Measurements from ENCODE around the gene FHOD3.

FHOD3 gene

DNA sequence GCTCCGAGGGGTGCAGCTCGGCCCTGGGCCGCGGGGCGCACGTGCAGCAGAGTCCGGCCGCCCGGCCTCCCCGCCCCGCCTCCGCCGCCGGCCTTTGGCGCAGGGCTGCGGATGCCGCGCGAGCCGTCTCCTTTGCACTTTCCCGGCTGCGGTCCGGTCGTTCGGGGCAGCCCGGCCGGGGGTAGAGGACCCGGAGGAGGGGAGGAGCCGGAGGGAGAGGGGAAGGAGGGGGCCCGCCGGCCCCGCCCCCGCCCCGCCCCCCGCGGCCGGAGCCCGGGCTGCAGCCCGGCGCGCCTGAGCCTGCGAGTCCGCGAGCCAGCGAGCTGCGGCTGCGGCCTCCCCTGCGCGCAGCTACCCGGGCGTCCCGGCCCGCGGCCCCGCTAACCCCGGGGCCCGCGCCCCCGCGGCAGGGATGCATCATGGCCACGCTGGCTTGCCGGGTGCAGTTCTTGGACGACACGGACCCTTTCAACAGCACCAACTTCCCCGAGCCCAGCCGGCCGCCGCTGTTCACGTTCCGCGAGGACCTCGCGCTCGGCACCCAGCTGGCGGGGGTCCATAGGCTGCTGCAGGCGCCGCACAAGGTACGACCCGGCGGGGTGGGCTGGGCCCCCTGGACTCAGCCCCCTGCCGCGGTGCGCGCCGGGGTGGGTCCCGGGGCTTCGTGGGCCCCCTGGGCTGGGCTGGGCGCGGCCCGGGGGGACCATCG is at the start of gene FHOD3:
TSS of gene FHOD3 (plus strand) at position 297 of the 709 bp plus-strand sequence. CDS start at position 420, 123 bp downstream.
- no peak for DNase-seq

DNA sequence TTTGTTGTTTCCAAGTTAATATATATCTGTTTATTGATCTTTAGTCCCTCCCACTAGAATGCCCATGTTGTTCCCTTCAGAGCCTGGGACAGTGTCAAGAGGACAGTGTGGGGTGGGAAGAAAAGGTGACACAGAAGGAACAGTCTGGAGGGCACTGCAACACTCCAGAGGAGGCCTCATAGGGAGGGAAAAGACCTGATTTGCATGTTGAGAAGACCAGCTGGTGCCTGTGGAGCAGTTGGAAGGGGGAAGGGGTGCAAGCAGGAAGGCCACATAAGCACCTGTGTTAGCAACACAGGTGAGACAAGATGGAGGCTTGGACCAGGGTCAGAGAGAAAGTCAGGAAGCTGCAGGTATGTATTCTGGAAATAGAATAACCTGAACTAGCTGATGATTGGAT is 48.1 kb upstream of the FHOD3 start:
- no peak for DNase-seq

GRCh38 chr18:36250827-36251226 is 46.7 kb upstream of the FHOD3 start:
- no peak for DNase-seq

DNA sequence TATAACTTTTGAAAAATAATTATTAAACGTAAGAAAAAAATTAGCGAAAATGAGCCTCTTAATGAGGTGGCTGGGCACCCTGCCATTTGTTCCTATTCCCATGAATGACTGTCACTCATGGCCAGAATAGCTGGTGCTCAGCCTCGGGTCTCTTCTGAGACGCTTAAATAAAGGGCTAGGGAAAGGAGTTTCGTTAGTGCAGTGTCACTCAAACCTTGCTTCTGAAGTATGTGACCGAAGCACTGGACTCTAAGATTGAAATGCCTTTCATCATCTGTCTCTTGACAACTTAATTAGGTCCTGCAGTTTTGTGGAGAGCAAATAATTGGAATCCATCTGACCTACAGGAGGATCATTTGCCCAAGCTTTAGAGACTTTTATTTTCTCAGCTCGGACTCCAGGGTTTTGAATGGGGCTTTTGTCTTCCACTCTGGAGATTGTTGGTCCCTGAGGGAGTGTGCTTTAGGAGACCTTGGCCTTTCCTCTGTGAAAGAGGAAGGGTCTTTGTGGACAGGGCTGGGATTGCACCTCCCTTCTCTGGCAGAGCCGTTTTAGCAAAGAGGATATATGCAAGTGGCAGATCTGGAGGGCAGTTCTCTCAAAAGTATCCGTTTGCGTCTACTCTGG is 42.3 kb upstream of the FHOD3 start:
- DNase-seq: no peak

DNA sequence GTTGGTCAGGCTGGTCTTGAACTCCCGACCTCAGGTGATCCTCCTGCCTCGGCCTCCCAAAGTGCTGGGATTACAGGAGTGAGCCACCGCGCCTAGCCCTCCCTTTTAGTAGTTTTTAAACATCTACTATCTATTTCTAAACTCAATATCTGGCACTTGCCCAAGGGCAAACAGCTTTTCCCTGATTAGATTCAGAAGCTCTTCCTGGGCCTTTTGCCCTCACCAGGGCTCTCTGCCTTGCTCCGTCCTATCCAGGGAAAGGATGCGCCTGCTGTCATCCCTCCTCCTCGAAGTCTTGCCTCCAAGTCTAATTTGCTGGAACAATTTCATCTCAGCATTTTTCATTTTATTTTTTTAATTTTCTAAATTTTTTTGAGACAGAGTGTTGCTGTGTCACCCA is 41.4 kb upstream of the FHOD3 start:
- no peak for DNase-seq

DNA sequence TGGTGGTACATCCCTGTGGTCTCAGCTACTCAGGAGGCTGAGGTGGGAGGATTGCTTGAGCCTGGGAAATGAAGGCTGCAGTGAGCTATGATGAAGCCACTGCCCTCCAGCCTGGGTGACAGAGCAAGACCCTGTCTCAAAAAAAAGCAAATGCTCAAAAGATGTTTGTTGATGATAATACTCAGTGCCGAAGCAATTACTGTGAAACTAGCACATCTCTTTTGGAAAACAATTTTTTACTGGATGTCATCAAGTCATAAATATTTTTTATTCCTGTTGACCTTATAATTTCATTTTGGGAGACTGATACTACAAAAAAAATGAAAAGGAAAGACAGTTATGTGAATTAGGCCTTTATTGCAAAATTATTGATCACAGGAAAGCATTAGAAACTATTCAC is 34.5 kb upstream of the FHOD3 start:
- no peak for DNase-seq

- DNase-seq: no peak
These were observed 33.2 kb upstream of the FHOD3 start for GRCh38 chr18:36264283-36264682.

- no peak for DNase-seq
These were observed 32.5 kb upstream of the FHOD3 start for GRCh38 chr18:36265015-36265414.

- no peak for DNase-seq
These were observed 28.4 kb upstream of the FHOD3 start for GRCh38 chr18:36269157-36269556.

GRCh38 chr18:36271153-36271552 is 26.4 kb upstream of the FHOD3 start:
- DNase-seq: no peak

- DNase-seq: no peak
These were observed 24.2 kb upstream of the FHOD3 start for GRCh38 chr18:36273347-36273746.

DNA sequence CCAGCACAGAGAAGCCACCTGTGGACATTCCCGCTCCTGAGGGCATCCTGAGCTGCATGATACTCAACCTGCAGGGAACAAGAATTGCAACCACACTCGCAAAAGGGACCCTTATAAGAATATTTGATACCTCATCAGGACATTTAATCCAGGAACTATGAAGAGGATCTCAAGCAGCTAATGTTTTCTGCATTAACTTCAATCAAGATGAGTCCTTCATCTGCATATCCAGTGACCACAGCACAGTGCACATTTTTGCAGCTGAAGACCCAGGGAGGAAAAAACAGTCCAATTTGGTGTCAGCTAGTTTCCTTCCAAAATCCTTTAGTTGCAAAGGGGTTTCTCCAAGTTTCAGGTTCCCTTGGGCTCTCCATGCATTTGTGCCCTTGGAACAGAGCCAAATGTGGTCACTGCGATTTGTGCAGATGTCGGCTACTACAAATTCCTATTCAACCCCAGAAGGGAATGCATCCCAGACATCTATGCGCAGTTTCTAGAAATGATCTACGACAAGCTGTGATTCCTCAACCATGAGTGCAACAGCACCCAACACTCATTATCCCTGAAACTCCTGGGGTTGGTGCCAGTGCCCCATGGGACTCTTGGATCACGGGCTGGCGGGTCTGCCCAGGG is 23.3 kb upstream of the FHOD3 start:
- no peak for DNase-seq

GRCh38 chr18:36275561-36275960 is 22.0 kb upstream of the FHOD3 start:
- no peak for DNase-seq

GRCh38 chr18:36279001-36279400 is 18.5 kb upstream of the FHOD3 start:
- DNase-seq: no peak

DNA sequence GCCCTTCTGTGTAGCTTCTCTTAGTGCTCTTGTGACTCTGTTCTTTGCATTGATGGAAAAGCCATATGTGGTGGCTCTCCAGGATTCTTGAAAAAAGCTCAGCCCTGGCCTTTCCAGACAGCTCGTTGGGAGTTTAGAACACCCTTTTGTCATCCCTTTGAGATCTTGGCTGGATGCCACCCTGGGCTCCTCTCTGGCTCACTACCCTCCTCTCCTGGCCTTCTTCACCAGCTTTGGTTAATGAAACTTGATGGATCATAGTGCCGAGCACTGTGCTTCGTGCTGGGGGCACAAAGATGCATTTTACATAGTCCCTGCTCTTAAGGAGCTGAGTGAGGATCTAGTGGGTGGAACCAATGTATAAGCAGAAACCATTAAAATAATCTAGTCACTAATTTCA is 15.6 kb upstream of the FHOD3 start:
- no peak for DNase-seq

- DNase-seq: no peak
These were observed 14.1 kb upstream of the FHOD3 start for GRCh38 chr18:36283448-36283847.

- no peak for DNase-seq
These were observed 13.2 kb upstream of the FHOD3 start for GRCh38 chr18:36284268-36284667.

DNA sequence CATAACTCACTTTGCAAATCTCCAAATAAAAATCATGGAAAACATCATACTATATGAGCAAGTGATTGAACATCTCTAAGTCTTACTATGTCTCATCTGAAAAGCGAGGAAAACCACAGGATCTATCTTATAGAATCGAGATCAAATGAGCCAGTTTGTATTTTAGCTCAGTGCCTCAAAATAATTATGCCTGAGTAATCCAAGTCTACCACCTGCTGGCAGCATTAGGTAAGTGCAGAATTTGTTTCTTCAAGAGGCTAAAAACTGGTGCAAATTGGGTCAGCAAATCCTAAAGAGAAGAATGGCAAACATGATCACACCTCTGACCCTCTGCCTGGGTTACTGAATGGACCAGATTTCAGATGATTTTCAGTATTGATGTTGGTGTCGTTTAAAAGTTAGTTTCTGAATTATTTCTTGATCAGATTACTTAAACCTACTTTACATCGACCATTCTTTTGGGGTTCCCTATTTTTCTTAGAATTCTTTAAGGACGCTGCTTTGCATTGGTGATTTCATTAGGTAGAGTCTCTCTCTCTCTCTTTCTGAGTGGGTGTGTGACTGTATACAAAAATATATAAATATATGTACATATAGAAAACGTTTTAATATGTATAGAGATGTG is 12.7 kb upstream of the FHOD3 start:
- peak; percentile 23 for DNase-seq

- DNase-seq: no peak
These were observed 9.9 kb upstream of the FHOD3 start for GRCh38 chr18:36287653-36288052.

DNA sequence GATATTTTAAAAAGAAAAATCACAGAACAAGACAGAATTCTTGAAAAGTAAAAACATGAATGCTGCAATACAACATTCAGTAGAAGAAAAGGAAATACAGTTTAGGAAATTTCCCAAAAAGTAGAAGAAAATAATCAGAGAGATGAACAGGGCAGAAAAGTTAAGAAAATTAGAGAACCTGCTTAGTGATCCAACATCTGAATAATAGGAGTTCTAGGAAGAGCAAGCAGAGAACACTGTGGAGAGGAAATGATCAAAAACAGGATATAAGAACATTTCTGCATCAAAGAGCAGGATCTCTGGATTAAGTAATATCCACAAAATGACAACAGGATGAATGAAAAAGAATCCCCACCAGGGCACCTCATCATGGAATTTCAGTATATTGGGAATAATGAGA is 8.8 kb upstream of the FHOD3 start:
- no peak for DNase-seq

- DNase-seq: no peak
These were observed 3.5 kb upstream of the FHOD3 start for GRCh38 chr18:36294031-36294430.

DNA sequence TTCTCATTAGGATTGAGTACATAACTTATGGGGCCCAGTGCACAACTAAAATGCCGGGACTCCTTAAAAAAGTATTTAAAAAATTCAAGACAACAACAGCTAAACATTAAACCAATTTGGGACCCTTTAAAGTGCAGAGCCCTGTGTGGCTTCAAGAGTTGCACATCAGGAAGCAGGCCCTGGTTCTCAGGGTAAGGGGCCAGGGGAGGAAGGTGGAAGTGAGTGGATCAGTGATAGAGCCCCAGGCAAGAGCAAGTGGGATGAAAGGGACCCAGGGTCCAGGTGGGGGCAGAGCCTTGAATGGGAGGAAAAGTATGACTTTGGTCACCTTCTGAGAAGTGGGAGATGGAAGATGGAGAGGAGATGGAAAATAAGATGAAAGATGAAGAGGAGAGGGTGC is 2.3 kb upstream of the FHOD3 start:
- DNase-seq: no peak

GRCh38 chr18:36295880-36296301 is 1.6 kb upstream of the FHOD3 start:
- no peak for DNase-seq

Data from activated naive CD4-positive, alpha-beta T cell treated with anti-CD3 and anti-CD28 coated beads, Interleukin-2, amount 50 U/mL, for 16 hours (primary cell).